Measurements from ENCODE around the gene SORCS2.

The SORCS2 gene

DNA sequence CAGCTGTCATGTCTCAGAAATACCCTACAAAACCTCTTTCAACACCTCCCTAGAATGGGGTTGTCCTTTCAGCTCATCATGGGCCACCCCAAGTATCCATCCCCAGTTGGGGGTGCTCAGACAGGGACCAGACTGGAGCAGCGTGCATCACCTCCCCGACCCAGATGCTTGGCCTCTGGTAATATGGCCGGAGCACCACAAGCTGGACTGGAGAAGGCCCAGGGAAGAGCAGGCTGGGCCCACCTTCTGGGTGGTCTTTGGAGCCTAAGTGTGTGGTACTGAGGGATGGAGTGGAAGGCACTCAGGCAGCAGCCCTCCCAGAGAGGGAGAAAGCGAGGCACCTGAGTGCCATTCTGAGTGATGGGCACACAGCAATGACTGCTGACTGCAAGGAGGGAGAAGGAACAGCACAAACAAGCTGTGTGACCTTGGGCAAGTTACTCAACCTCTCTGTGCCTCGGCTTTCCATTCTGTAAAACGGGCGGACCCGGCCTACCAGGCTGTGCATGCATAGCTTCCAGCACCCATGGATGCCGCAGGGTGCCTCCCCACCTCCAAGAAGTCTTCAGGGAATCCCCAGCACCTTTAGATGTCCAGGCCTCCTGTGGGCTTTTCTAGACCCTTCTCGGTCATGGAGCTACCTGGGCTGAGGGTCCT is 519.1 kb downstream of the SORCS2 start:
- Histone ChIP-seq H3K4me2 (ENCODE audit: insufficient read depth, low read length) (no peak overlapping the region), H3K9me3 (ENCODE audit: insufficient read depth, low read length, severe bottlenecking) (no peaks in the 10 kb centered on the region), H3K27me3 (ENCODE audit: insufficient read depth, low read length, poor library complexity) (peaks cover 10% of the 10 kb centered on the region), H3K9ac (ENCODE audit: low read depth, low read length) (no peak overlapping the region), H3K79me2 (ENCODE audit: insufficient read depth, low read length) (no peaks in the 10 kb centered on the region), H2AFZ (ENCODE audit: low read depth, low read length) (no peak overlapping the region), H3K4me1 (ENCODE audit: insufficient read depth, low read length) (no peaks in the 10 kb centered on the region), H3K27ac (ENCODE audit: low read length) (no peak overlapping the region), H4K20me1 (ENCODE audit: insufficient read depth, low read length) (no peaks in the 10 kb centered on the region; the same call in 1 of the 2 replicates), H3K36me3 (ENCODE audit: insufficient read depth, low read length) (no peaks in the 10 kb centered on the region), H3K4me3 (ENCODE audit: low read depth in 1 of 2, low read length in 2 of 2) (no peak overlapping the region)
- ATAC-seq (ENCODE audit: insufficient read depth, low read depth) (no peak), DNase-seq (no peak)
- TF ChIP-seq, protein P1, sequence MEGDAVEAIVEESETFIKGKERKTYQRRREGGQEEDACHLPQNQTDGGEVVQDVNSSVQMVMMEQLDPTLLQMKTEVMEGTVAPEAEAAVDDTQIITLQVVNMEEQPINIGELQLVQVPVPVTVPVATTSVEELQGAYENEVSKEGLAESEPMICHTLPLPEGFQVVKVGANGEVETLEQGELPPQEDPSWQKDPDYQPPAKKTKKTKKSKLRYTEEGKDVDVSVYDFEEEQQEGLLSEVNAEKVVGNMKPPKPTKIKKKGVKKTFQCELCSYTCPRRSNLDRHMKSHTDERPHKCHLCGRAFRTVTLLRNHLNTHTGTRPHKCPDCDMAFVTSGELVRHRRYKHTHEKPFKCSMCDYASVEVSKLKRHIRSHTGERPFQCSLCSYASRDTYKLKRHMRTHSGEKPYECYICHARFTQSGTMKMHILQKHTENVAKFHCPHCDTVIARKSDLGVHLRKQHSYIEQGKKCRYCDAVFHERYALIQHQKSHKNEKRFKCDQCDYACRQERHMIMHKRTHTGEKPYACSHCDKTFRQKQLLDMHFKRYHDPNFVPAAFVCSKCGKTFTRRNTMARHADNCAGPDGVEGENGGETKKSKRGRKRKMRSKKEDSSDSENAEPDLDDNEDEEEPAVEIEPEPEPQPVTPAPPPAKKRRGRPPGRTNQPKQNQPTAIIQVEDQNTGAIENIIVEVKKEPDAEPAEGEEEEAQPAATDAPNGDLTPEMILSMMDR (IDR thresholded peaks at IDR 0.05; ENCODE audit: borderline replicate concordance, extremely low read depth, low read length, poor library complexity, severe bottlenecking): no peak
- no peak for TF ChIP-seq EZH2 (IDR thresholded peaks at IDR 0.05; ENCODE audit: borderline replicate concordance, low read depth, low read length, severe bottlenecking)

DNA sequence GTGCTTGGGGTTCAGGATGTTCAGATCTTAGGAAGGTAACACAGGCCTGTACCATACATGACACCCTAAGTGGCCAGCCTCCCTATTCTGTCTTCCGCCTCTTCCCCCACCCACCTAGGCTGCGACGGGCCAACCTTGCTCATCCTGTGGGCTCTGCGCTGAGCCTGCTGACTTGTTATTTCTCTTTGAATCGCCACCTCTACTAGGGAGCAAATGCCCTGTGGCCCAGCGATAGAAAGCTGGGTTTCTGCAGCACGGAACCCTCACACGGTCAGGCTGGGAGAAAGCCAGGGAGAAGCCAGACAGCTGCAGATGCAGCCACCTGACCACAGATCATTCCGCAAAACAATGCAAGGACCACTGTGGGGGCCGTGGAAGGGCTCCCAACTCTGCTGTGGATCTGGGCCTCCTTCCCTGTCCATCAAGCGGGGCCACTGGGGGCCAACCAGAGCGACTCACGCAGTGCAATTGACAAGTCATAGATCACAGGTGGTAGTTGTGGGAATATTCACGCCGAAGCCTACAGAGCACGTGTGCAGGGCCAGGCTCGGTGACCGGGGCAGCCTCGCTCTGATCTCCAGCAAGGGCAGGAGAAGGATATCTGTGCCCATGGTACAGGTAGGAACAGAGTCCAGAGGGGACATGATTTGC is 519.8 kb downstream of the SORCS2 start:
- Histone ChIP-seq H3K79me2 (ENCODE audit: insufficient read depth, low read length) (no peaks in the 10 kb centered on the region), H2AFZ (ENCODE audit: low read depth, low read length) (no peak overlapping the region), H3K4me2 (ENCODE audit: insufficient read depth, low read length) (no peak overlapping the region), H4K20me1 (ENCODE audit: insufficient read depth, low read length) (no peaks in the 10 kb centered on the region; the same call in 1 of the 2 replicates), H3K27ac (ENCODE audit: low read length) (no peak overlapping the region), H3K27me3 (ENCODE audit: insufficient read depth, low read length, poor library complexity) (peaks cover 10% of the 10 kb centered on the region), H3K9me3 (ENCODE audit: insufficient read depth, low read length, severe bottlenecking) (no peaks in the 10 kb centered on the region), H3K4me1 (ENCODE audit: insufficient read depth, low read length) (no peaks in the 10 kb centered on the region), H3K4me3 (ENCODE audit: low read depth in 1 of 2, low read length in 2 of 2) (no peak overlapping the region), H3K36me3 (ENCODE audit: insufficient read depth, low read length) (no peaks in the 10 kb centered on the region), H3K9ac (ENCODE audit: low read depth, low read length) (no peak overlapping the region)
- no peak for DNase-seq
- ATAC-seq (ENCODE audit: insufficient read depth, low read depth): no peak
- TF ChIP-seq, protein P1 (IDR thresholded peaks at IDR 0.05; ENCODE audit: borderline replicate concordance, extremely low read depth, low read length, poor library complexity, severe bottlenecking): no peak
- TF ChIP-seq EZH2 (IDR thresholded peaks at IDR 0.05; ENCODE audit: borderline replicate concordance, low read depth, low read length, severe bottlenecking): no peak

DNA sequence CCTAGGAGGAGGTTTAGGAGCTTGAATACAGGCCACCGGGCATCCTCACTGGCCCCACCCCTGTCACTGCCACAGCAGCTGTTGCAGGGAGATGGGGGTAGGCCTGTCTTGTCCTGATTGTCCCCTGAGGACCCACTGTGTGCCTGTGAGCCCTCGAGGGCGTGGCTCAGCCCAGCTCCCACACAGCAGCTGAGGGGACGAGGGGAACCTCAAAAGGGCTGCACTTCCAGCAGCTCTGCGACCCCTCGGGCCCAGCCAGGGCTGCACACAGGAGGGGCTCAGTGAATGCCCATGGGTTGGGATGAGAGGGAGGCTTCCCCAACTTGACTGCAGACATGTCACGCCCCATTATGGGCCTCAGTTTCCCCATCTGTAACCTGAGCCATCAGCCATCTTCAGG is 521.4 kb downstream of the SORCS2 start:
- Histone ChIP-seq H3K36me3 (ENCODE audit: insufficient read depth, low read length) (no peaks in the 10 kb centered on the region), H3K4me3 (ENCODE audit: low read depth in 1 of 2, low read length in 2 of 2) (no peak overlapping the region), H3K27me3 (ENCODE audit: insufficient read depth, low read length, poor library complexity) (peaks cover 10% of the 10 kb centered on the region)

More for the DNA sequence above, 521.4 kb downstream of the SORCS2 start:
- Histone ChIP-seq H3K9ac (ENCODE audit: low read depth, low read length) (no peak overlapping the region), H3K79me2 (ENCODE audit: insufficient read depth, low read length) (no peaks in the 10 kb centered on the region), H3K27ac (ENCODE audit: low read length) (no peak overlapping the region), H2AFZ (ENCODE audit: low read depth, low read length) (no peak overlapping the region), H4K20me1 (ENCODE audit: insufficient read depth, low read length) (no peaks in the 10 kb centered on the region; the same call in 1 of the 2 replicates), H3K4me1 (ENCODE audit: insufficient read depth, low read length) (no peaks in the 10 kb centered on the region), H3K9me3 (ENCODE audit: insufficient read depth, low read length, severe bottlenecking) (no peaks in the 10 kb centered on the region), H3K4me2 (ENCODE audit: insufficient read depth, low read length) (no peak overlapping the region)
- TF ChIP-seq, protein P1 (IDR thresholded peaks at IDR 0.05; ENCODE audit: borderline replicate concordance, extremely low read depth, low read length, poor library complexity, severe bottlenecking): no peak
- no peak for TF ChIP-seq EZH2 (IDR thresholded peaks at IDR 0.05; ENCODE audit: borderline replicate concordance, low read depth, low read length, severe bottlenecking)
- no peak for DNase-seq
- no peak for ATAC-seq (ENCODE audit: insufficient read depth, low read depth)
